ENCODE data around the gene DDAH1.

DDAH1 gene

DNA sequence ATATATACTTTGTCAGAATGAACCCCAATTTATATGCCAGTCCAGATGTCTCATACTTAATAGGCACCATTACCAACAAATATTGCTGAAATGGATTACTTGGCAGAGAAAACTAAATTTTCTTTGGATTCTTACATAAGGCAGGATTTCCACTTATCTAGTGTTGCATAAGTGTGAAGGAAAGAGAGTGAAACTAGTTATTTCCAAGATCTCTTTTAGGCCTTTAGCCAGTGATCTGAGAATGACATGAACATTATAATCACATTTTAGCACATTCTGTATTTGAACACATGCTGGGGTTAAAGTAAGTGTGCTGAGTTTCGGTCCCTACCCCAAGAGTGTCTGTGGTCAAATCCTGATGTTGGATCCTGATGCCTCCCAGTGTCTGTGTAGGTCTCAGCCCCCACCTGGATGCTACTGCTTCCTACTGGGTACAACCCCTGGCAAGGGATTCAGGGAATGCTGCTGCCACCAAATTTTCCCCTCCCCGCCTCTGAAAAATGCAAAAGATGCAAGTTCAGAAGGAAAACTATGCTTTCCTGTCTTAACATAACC, 11.2 kb downstream of the DDAH1 start:
- Histone ChIP-seq H3K9me3 (no peaks in the 10 kb centered on the region), H3K36me3 (no peaks in the 10 kb centered on the region), H3K4me1 (peaks cover 0 to 37% (median 13%) of the 10 kb centered on the region in 4 donors), H3K27ac (peak overlapping the region in 1 of 2 donors; percentile 14), H3K27me3 (no peaks in the 10 kb centered on the region), H3K4me3 (no peak overlapping the region)
- no peak for DNase-seq
- intact Hi-C loops (cut with DNase I; ENCODE audit: low total_unique reads): no loop called here
- TF ChIP-seq CTCF (IDR thresholded peaks at IDR 0.05): no peak

DNA sequence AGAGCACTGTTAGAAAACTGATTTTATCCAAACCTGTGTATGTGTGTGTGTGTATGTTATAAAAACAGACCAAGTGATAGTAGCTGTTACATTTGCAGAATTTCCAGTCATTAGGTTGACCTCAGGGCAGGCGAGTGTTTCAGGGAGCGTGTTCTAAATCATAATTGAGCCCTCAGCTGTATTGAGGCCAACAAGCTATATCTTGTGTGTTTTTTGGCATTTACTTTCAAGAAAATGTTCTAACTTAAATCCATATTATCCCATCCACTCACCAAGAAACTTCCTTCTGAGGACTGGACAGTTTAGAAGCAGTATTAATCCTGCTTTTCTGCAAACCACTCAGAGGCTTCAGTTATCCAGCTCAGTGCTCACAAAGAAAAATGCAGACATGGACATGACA, 12.0 kb downstream of the DDAH1 start:
- intact Hi-C loops (cut with DNase I; ENCODE audit: low total_unique reads): no loop called here
- H3K27me3 ChIP-seq: no peaks in the 10 kb centered on the region
- no peak for DNase-seq
- no peak for TF ChIP-seq CTCF (IDR thresholded peaks at IDR 0.05)
- peaks cover 0 to 43% (median 13%) of the 10 kb centered on the region in 4 donors for H3K4me1 ChIP-seq
- no peak overlapping the region for H3K4me3 ChIP-seq
- peak overlapping the region in 1 of 2 donors; percentile 14 for H3K27ac ChIP-seq
- H3K9me3 ChIP-seq: no peaks in the 10 kb centered on the region
- H3K36me3 ChIP-seq: no peaks in the 10 kb centered on the region

GRCh38 chr1:85451236-85451830, 13.6 kb downstream of the DDAH1 start:
- Histone ChIP-seq H3K27ac (no peak overlapping the region), H3K4me1 (peaks cover 0 to 47% (median 13%) of the 10 kb centered on the region in 4 donors), H3K9me3 (no peaks in the 10 kb centered on the region), H3K4me3 (no peak overlapping the region), H3K36me3 (no peaks in the 10 kb centered on the region), H3K27me3 (no peaks in the 10 kb centered on the region)
- DNase-seq: no peak
- no peak for TF ChIP-seq CTCF (IDR thresholded peaks at IDR 0.05)
- intact Hi-C loops (cut with DNase I; ENCODE audit: low total_unique reads): no loop called here

DNA sequence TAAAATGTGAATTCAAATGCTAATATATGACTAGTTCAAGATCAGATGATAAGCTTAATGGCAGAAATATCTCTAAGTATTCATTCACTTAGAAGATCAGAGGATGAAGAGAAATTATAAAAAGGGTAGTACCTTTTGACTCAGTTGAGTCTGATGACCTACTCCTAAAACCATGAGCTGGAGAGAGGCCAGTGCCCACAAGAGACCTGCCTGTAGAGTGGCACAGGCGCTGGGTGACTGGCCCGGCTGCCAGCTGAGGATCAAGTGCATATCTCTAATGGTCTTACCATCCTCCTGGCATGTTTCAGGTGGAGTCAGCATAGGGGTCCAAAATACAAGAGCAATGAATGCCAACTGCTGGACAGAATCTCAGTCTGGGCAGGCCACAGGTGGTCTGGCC, 14.1 kb downstream of the DDAH1 start:
- no peak overlapping the region for H3K4me3 ChIP-seq
- no peak for TF ChIP-seq CTCF (IDR thresholded peaks at IDR 0.05)
- no peak overlapping the region for H3K27ac ChIP-seq
- H3K36me3 ChIP-seq: no peaks in the 10 kb centered on the region
- H3K4me1 ChIP-seq: peaks cover 0 to 47% (median 13%) of the 10 kb centered on the region in 4 donors
- DNase-seq: no peak
- no peaks in the 10 kb centered on the region for H3K27me3 ChIP-seq
- intact Hi-C loops (cut with DNase I; ENCODE audit: low total_unique reads): no loop called here
- no peaks in the 10 kb centered on the region for H3K9me3 ChIP-seq

- no peaks in the 10 kb centered on the region for H3K36me3 ChIP-seq
- no peak for TF ChIP-seq CTCF (IDR thresholded peaks at IDR 0.05)
- intact Hi-C loops (cut with DNase I; ENCODE audit: low total_unique reads): no loop called here
- DNase-seq: no peak
- peaks cover 0 to 34% (median 11%) of the 10 kb centered on the region in 4 donors for H3K4me1 ChIP-seq
- no peaks in the 10 kb centered on the region for H3K9me3 ChIP-seq
- no peak overlapping the region for H3K4me3 ChIP-seq
- H3K27me3 ChIP-seq: no peaks in the 10 kb centered on the region
- no peak overlapping the region for H3K27ac ChIP-seq
These were observed 15.6 kb downstream of the DDAH1 start for GRCh38 chr1:85449356-85449755.

Data from tibial artery (tissue), 4 donors.